IMR-90 (cell line): ENCODE data around the gene IQCM. TPM values are rescaled to one million over a fixed set of nuclear protein-coding genes. Genes with fewer than 3 reads are reported as not detected.

Experiments
- ATAC-seq: fragments of 200-7000 bp; cut with Tn5 transposase; 2 replicates; pipeline ENCODE4 v1.9.1; 2020; ENCODE audit warnings: low read depth, mild to moderate bottlenecking, moderate library complexity
- BruUV-seq: library from RNA; stranded (reverse); fragments of 400-500 nt; replicated peaks from 2 replicates; lab custom pipeline; 2021; lab: Mats Ljungman, UMichigan
- CTCF ChIA-PET: fragments of 300-600 bp; formaldehyde crosslinking; extraction: SDS; loops from one replicate; lab custom pipeline; 2021; ENCODE audit warnings: antibody characterized with exemption; lab: Yijun Ruan, JAX
- POLR2A ChIA-PET: fragments of 300-600 bp; sonication (Branson Sonifier 250); formaldehyde crosslinking; loops from one replicate; lab custom pipeline; 2022; ENCODE audit warnings: antibody characterized with exemption; ENCODE audit not compliant: unreplicated experiment; lab: Charles Lee
- DNase-seq: peaks from one replicate; pipeline ENCODE4 v3.0.0; 2013
- H2AFZ ChIP-seq: replicated peaks from 2 replicates; pipeline ENCODE3; 2013; ENCODE audit warnings: low read length, mild to moderate bottlenecking; ENCODE audit not compliant: poor library complexity
- H2AK5ac ChIP-seq: 2 replicates; pipeline ENCODE4 v1.6.1; 2013; ENCODE audit warnings: low read depth, low read length, inconsistent platforms
- H2AK9ac ChIP-seq: replicated peaks from 2 replicates; pipeline ENCODE3; 2013; ENCODE audit warnings: mild to moderate bottlenecking, low read depth, low read length, moderate library complexity; ENCODE audit not compliant: poor library complexity
- H2BK120ac ChIP-seq: 2 replicates; pipeline ENCODE4 v1.6.1; 2013; ENCODE audit warnings: low read depth, low read length, inconsistent platforms
- H2BK15ac ChIP-seq: 3 replicates; pipeline ENCODE4 v1.6.1; 2013; ENCODE audit warnings: low read depth, low read length, inconsistent platforms
- H2BK20ac ChIP-seq: 2 replicates; pipeline ENCODE4 v1.6.1; 2013; ENCODE audit warnings: low read depth, mild to moderate bottlenecking, inconsistent platforms, low read length, moderate library complexity
- H2BK5ac ChIP-seq: 2 replicates; pipeline ENCODE4 v1.6.1; 2013; ENCODE audit warnings: mild to moderate bottlenecking, low read depth, low read length, inconsistent platforms; ENCODE audit not compliant: poor library complexity, severe bottlenecking
- H3K14ac ChIP-seq: replicated peaks from 2 replicates; pipeline ENCODE4 v1.6.1; 2013; ENCODE audit warnings: low read depth, low read length, inconsistent platforms
- H3K18ac ChIP-seq: 2 replicates; pipeline ENCODE4 v1.6.1; 2013; ENCODE audit warnings: low read depth, low read length, control low read depth
- H3K23ac ChIP-seq: 2 replicates; pipeline ENCODE4 v1.6.1; 2013; ENCODE audit warnings: low read depth, low read length, inconsistent platforms
- H3K27ac ChIP-seq: 2 replicates; pipeline ENCODE4 v1.5.1; 2013; ENCODE audit warnings: mild to moderate bottlenecking, control low read depth, low read length; ENCODE audit not compliant: insufficient read depth
- H3K27me3 ChIP-seq: 2 replicates; pipeline ENCODE4 v1.6.1; 2013; ENCODE audit warnings: low read length; ENCODE audit not compliant: control insufficient read depth, insufficient read depth
- H3K36me3 ChIP-seq: 2 replicates; pipeline ENCODE4 v1.6.1; 2013; ENCODE audit warnings: low read length, mixed read lengths; ENCODE audit not compliant: control insufficient read depth, insufficient read depth
- H3K4ac ChIP-seq: 2 replicates; pipeline ENCODE4 v1.6.1; 2013; ENCODE audit warnings: low read depth, low read length, inconsistent platforms
- H3K4me1 ChIP-seq: 2 replicates; pipeline ENCODE4 v1.6.1; 2013; ENCODE audit warnings: low read length, mixed read lengths; ENCODE audit not compliant: control insufficient read depth, insufficient read depth
- H3K4me2 ChIP-seq: 2 replicates; pipeline ENCODE4 v1.6.1; 2013; ENCODE audit warnings: low read depth, mild to moderate bottlenecking, control low read depth, low read length, moderate library complexity
- H3K4me3 ChIP-seq: 2 replicates; pipeline ENCODE4 v1.5.1; 2013; ENCODE audit warnings: low read depth, mild to moderate bottlenecking, control low read depth, low read length, moderate library complexity; ENCODE audit not compliant: insufficient read depth
- H3K56ac ChIP-seq: 2 replicates; pipeline ENCODE4 v1.6.1; 2013; ENCODE audit warnings: low read length, inconsistent platforms; ENCODE audit not compliant: insufficient read depth; ENCODE audit errors: extremely low read depth
- H3K79me1 ChIP-seq, 2 experiments: 2 replicates each; pipeline ENCODE4 v1.6.1; 2013; ENCODE audit warnings: low read length in 2 of 2, inconsistent platforms in 1 of 2, low read depth in 1 of 2
- H3K9ac ChIP-seq: 2 replicates; pipeline ENCODE4 v1.6.1; 2013; ENCODE audit warnings: low read depth, low read length, control low read depth
- H3K9me1 ChIP-seq: 2 replicates; pipeline ENCODE4 v1.6.1; 2013; ENCODE audit warnings: low read length, inconsistent platforms; ENCODE audit not compliant: insufficient read depth
- H3K9me3 ChIP-seq: 2 replicates; pipeline ENCODE4 v1.6.1; 2013; ENCODE audit warnings: low read length; ENCODE audit not compliant: control insufficient read depth, insufficient read depth
- H4K20me1 ChIP-seq: 2 replicates; pipeline ENCODE4 v1.6.1; 2013; ENCODE audit warnings: low read length, inconsistent platforms; ENCODE audit not compliant: insufficient read depth
- H4K5ac ChIP-seq: 2 replicates; pipeline ENCODE4 v1.6.1; 2013; ENCODE audit warnings: mild to moderate bottlenecking, low read depth, low read length, control low read depth
- H4K8ac ChIP-seq, 2 experiments: 2 replicates each; pipeline ENCODE4 v1.6.1; 2013; ENCODE audit warnings: low read depth in 2 of 2, low read length in 2 of 2, control low read depth in 1 of 2, inconsistent platforms in 1 of 2
- H4K91ac ChIP-seq: 2 replicates; pipeline ENCODE4 v1.6.1; 2013; ENCODE audit warnings: low read depth, low read length, inconsistent platforms; ENCODE audit not compliant: insufficient read depth
- BHLHE40 ChIP-seq: fragments of 150-350 bp; IDR thresholded peaks from 2 replicates; pipeline ENCODE4 v1.6.1; 2016; ENCODE audit warnings: mild to moderate bottlenecking, low read depth, low read length
- CEBPB ChIP-seq: IDR thresholded peaks from 2 replicates; pipeline ENCODE4 v1.6.1; 2012; ENCODE audit warnings: low read depth, low read length, improper control_type of control experiment
- CHD1 ChIP-seq: IDR thresholded peaks from 2 replicates; pipeline ENCODE4 v1.6.1; 2012; ENCODE audit warnings: low read depth, low read length, improper control_type of control experiment
- ELK1 ChIP-seq: fragments of 150-350 bp; IDR thresholded peaks from 2 replicates; pipeline ENCODE4 v1.6.1; 2016; ENCODE audit warnings: low read depth, mild to moderate bottlenecking, low read length, moderate library complexity, borderline replicate concordance
- FOS ChIP-seq: fragments of 150-350 bp; IDR thresholded peaks from 2 replicates; pipeline ENCODE4 v1.6.1; 2016; ENCODE audit warnings: low read depth, low read length
- MAZ ChIP-seq: IDR thresholded peaks from 2 replicates; pipeline ENCODE4 v1.6.1; 2012; ENCODE audit warnings: low read depth, mild to moderate bottlenecking, low read length, improper control_type of control experiment, moderate library complexity, borderline replicate concordance
- MXI1 ChIP-seq: IDR thresholded peaks from 2 replicates; pipeline ENCODE4 v1.6.1; 2012; ENCODE audit warnings: low read depth, mild to moderate bottlenecking, low read length, moderate library complexity, borderline replicate concordance
- NFE2L2 ChIP-seq: fragments of 150-350 bp; IDR thresholded peaks from 2 replicates; pipeline ENCODE4 v1.6.1; 2016; ENCODE audit warnings: low read depth, mild to moderate bottlenecking, low read length
- POLR2A ChIP-seq: IDR thresholded peaks from 2 replicates; pipeline ENCODE4 v1.6.1; 2012; ENCODE audit warnings: mild to moderate bottlenecking, low read depth, low read length
- RAD21 ChIP-seq: IDR thresholded peaks from 2 replicates; pipeline ENCODE4 v1.6.1; 2012; ENCODE audit warnings: low read length, improper control_type of control experiment
- RCOR1 ChIP-seq: IDR thresholded peaks from 2 replicates; pipeline ENCODE4 v1.6.1; 2012; ENCODE audit warnings: mild to moderate bottlenecking, low read length, improper control_type of control experiment; ENCODE audit not compliant: insufficient replicate concordance
- RFX5 ChIP-seq: IDR thresholded peaks from 2 replicates; pipeline ENCODE4 v1.8.0; 2012; ENCODE audit warnings: low read depth, mild to moderate bottlenecking, low read length, moderate library complexity
- SMC3 ChIP-seq: fragments of 150-350 bp; IDR thresholded peaks from 2 replicates; pipeline ENCODE4 v1.6.1; 2016; ENCODE audit warnings: low read depth, mild to moderate bottlenecking, antibody characterized with exemption, low read length, moderate library complexity
- WGBS, 2 experiments: methylation state at CpG; one replicate each; pipeline versions ENCODE4 v1.1.5 to v1.1.7; 2013; ENCODE audit warnings: missing lambda C conversion rate in 2 of 2; ENCODE audit not compliant: insufficient read length in 1 of 2; ENCODE audit errors: extremely low coverage in 2 of 2; 5-methylcytosine and 5-hydroxymethylcytosine counted together
- dilution Hi-C: fragments of 300-500 bp; cut with HindIII; formaldehyde crosslinking; loops from one replicate; pipeline ENCODE4 v1.14.3; 2018; ENCODE audit warnings: low sequenced_read_pairs; ENCODE audit not compliant: unreplicated experiment
- in situ Hi-C: fragments of 300-500 bp; cut with MboI; formaldehyde crosslinking; loops from 3 replicates; pipeline ENCODE4 v1.14.3; 2019; ENCODE audit warnings: low sequenced_read_pairs, inconsistent platforms, mixed read lengths
- intact Hi-C: fragments of 100-400 bp; cut with micrococcal nuclease; formaldehyde crosslinking; loops from 2 replicates; pipeline ENCODE4 v1.10.0; 2022
- polyA plus RNA-seq, 3 experiments: library from polyadenylated mRNA; depleted of rRNA; stranded (reverse); fragments of >200 nt; gene quantifications; 2 replicates each; pipeline ENCODE4 v1.2.3, GENCODE V29; 2012; ENCODE audit warnings: low replicate concordance in 1 of 3
- total RNA-seq: library from RNA; depleted of rRNA; stranded (reverse); fragments of >200 nt; gene quantifications from 2 replicates; pipeline ENCODE4 v1.2.3, GENCODE V29; 2012
- TF ChIP-seq, protein P1 (sequence below): fragments of 150-350 bp; IDR thresholded peaks from 2 replicates; pipeline ENCODE4 v1.6.1; 2017; ENCODE audit warnings: mild to moderate bottlenecking, antibody characterized with exemption, low read length, low read depth

IQCM gene
- total and polyA plus RNA-seq, 2 of the 4 experiments (the other 2 are of a cell fraction): not detected

DNA sequence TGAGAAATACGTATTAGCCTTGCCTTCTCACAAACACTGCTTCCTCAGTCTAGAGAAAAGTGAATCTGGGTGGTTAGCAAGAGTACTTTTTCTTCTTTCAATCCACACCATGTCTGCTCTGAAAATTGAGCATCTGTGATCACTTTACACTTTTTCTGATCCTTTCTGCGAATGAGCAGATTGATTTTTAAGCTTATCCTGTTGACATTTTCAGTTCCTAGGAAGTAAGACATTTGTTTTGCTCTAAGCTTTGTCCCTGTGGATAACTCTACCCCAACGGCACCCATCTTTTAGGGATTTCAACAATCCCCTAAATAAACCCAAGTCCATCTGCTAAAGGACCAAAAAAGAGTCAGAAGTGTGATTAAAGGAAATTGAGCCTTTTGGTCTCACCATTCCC is 487.5 kb downstream of the IQCM start:
- Histone ChIP-seq H2BK15ac (no peak overlapping the region), H3K4me1 (no peaks in the 10 kb centered on the region), H2AK5ac (no peak overlapping the region), H3K4me2 (no peak overlapping the region), H2AK9ac (no peak overlapping the region), H2BK120ac (no peak overlapping the region), H4K91ac (no peak overlapping the region), H3K79me1 (no peaks in the 10 kb centered on the region), H4K20me1 (no peaks in the 10 kb centered on the region), H2AFZ (no peak overlapping the region), H3K9me3 (no peaks in the 10 kb centered on the region), H4K8ac (no peak overlapping the region), H3K9me1 (no peaks in the 10 kb centered on the region), H4K5ac (no peak overlapping the region), H2BK20ac (no peak overlapping the region), H3K9ac (no peak overlapping the region), H3K4me3 (no peak overlapping the region), H3K4ac (no peak overlapping the region), H3K18ac (no peak overlapping the region), H3K14ac (no peak overlapping the region), H2BK5ac (no peak overlapping the region), H3K27ac (no peak overlapping the region), H3K23ac (no peak overlapping the region), H3K27me3 (no peaks in the 10 kb centered on the region), H3K36me3 (no peaks in the 10 kb centered on the region), H3K56ac (no peak overlapping the region)
- in situ Hi-C loops: no loop called here
- DNase-seq (no peak), ATAC-seq (no peak)
- dilution Hi-C loops: no loop called here
- intact Hi-C loops: no loop called here
- no TSS peak for BruUV-seq
- POLR2A ChIA-PET: no interaction called here
- TF ChIP-seq RAD21: no peak
- TF ChIP-seq, protein P1, sequence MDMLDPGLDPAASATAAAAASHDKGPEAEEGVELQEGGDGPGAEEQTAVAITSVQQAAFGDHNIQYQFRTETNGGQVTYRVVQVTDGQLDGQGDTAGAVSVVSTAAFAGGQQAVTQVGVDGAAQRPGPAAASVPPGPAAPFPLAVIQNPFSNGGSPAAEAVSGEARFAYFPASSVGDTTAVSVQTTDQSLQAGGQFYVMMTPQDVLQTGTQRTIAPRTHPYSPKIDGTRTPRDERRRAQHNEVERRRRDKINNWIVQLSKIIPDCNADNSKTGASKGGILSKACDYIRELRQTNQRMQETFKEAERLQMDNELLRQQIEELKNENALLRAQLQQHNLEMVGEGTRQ: no peak
- no peak for TF ChIP-seq BHLHE40
- no peak for TF ChIP-seq CEBPB
- TF ChIP-seq CHD1: no peak
- TF ChIP-seq ELK1: no peak
- no peak for TF ChIP-seq POLR2A
- TF ChIP-seq RCOR1: no peak
- no peak for TF ChIP-seq MXI1
- no peak for TF ChIP-seq MAZ
- TF ChIP-seq RFX5: no peak
- no peak for TF ChIP-seq FOS
- no peak for TF ChIP-seq SMC3
- no peak for TF ChIP-seq NFE2L2
- WGBS, 2 experiments: no CpG with 5 or more reads among the region's 3 CpGs
- CTCF ChIA-PET: no interaction called here
